IMR-90 (cell line): ENCODE measurements around the gene ABI3BP. TPM values are rescaled to one million over a fixed set of nuclear protein-coding genes. Genes with fewer than 3 reads are reported as not detected.
A peak's percentile ranks its signal among the peaks of the same experiment; 100 is the strongest.

Experiments used
- ATAC-seq: fragments of 200-7000 bp; cut with Tn5 transposase; 2 replicates; pipeline ENCODE4 v1.9.1; 2020; ENCODE audit warnings: low read depth, mild to moderate bottlenecking, moderate library complexity
- BruUV-seq: library from RNA; stranded (reverse); fragments of 400-500 nt; replicated peaks from 2 replicates; lab custom pipeline; 2021; lab: Mats Ljungman, UMichigan
- CTCF ChIA-PET: fragments of 300-600 bp; formaldehyde crosslinking; extraction: SDS; loops from one replicate; lab custom pipeline; 2021; ENCODE audit warnings: antibody characterized with exemption; lab: Yijun Ruan, JAX
- POLR2A ChIA-PET: fragments of 300-600 bp; sonication (Branson Sonifier 250); formaldehyde crosslinking; loops from one replicate; lab custom pipeline; 2022; ENCODE audit warnings: antibody characterized with exemption; ENCODE audit not compliant: unreplicated experiment; lab: Charles Lee
- DNase-seq: peaks from one replicate; pipeline ENCODE4 v3.0.0; 2013
- H2AFZ ChIP-seq: replicated peaks from 2 replicates; pipeline ENCODE3; 2013; ENCODE audit warnings: low read length, mild to moderate bottlenecking; ENCODE audit not compliant: poor library complexity
- H2AK5ac ChIP-seq: 2 replicates; pipeline ENCODE4 v1.6.1; 2013; ENCODE audit warnings: low read depth, low read length, inconsistent platforms
- H2AK9ac ChIP-seq: replicated peaks from 2 replicates; pipeline ENCODE3; 2013; ENCODE audit warnings: mild to moderate bottlenecking, low read depth, low read length, moderate library complexity; ENCODE audit not compliant: poor library complexity
- H2BK120ac ChIP-seq: 2 replicates; pipeline ENCODE4 v1.6.1; 2013; ENCODE audit warnings: low read depth, low read length, inconsistent platforms
- H2BK15ac ChIP-seq: 3 replicates; pipeline ENCODE4 v1.6.1; 2013; ENCODE audit warnings: low read depth, low read length, inconsistent platforms
- H2BK20ac ChIP-seq: 2 replicates; pipeline ENCODE4 v1.6.1; 2013; ENCODE audit warnings: low read depth, mild to moderate bottlenecking, inconsistent platforms, low read length, moderate library complexity
- H2BK5ac ChIP-seq: 2 replicates; pipeline ENCODE4 v1.6.1; 2013; ENCODE audit warnings: mild to moderate bottlenecking, low read depth, low read length, inconsistent platforms; ENCODE audit not compliant: poor library complexity, severe bottlenecking
- H3K14ac ChIP-seq: replicated peaks from 2 replicates; pipeline ENCODE4 v1.6.1; 2013; ENCODE audit warnings: low read depth, low read length, inconsistent platforms
- H3K18ac ChIP-seq: 2 replicates; pipeline ENCODE4 v1.6.1; 2013; ENCODE audit warnings: low read depth, low read length, control low read depth
- H3K23ac ChIP-seq: 2 replicates; pipeline ENCODE4 v1.6.1; 2013; ENCODE audit warnings: low read depth, low read length, inconsistent platforms
- H3K27ac ChIP-seq: 2 replicates; pipeline ENCODE4 v1.5.1; 2013; ENCODE audit warnings: mild to moderate bottlenecking, control low read depth, low read length; ENCODE audit not compliant: insufficient read depth
- H3K27me3 ChIP-seq: 2 replicates; pipeline ENCODE4 v1.6.1; 2013; ENCODE audit warnings: low read length; ENCODE audit not compliant: control insufficient read depth, insufficient read depth
- H3K36me3 ChIP-seq: 2 replicates; pipeline ENCODE4 v1.6.1; 2013; ENCODE audit warnings: low read length, mixed read lengths; ENCODE audit not compliant: control insufficient read depth, insufficient read depth
- H3K4ac ChIP-seq: 2 replicates; pipeline ENCODE4 v1.6.1; 2013; ENCODE audit warnings: low read depth, low read length, inconsistent platforms
- H3K4me1 ChIP-seq: 2 replicates; pipeline ENCODE4 v1.6.1; 2013; ENCODE audit warnings: low read length, mixed read lengths; ENCODE audit not compliant: control insufficient read depth, insufficient read depth
- H3K4me2 ChIP-seq: 2 replicates; pipeline ENCODE4 v1.6.1; 2013; ENCODE audit warnings: low read depth, mild to moderate bottlenecking, control low read depth, low read length, moderate library complexity
- H3K4me3 ChIP-seq: 2 replicates; pipeline ENCODE4 v1.5.1; 2013; ENCODE audit warnings: low read depth, mild to moderate bottlenecking, control low read depth, low read length, moderate library complexity; ENCODE audit not compliant: insufficient read depth
- H3K56ac ChIP-seq: 2 replicates; pipeline ENCODE4 v1.6.1; 2013; ENCODE audit warnings: low read length, inconsistent platforms; ENCODE audit not compliant: insufficient read depth; ENCODE audit errors: extremely low read depth
- H3K79me1 ChIP-seq, 2 experiments: 2 replicates each; pipeline ENCODE4 v1.6.1; 2013; ENCODE audit warnings: low read length in 2 of 2, inconsistent platforms in 1 of 2, low read depth in 1 of 2
- H3K9ac ChIP-seq: 2 replicates; pipeline ENCODE4 v1.6.1; 2013; ENCODE audit warnings: low read depth, low read length, control low read depth
- H3K9me1 ChIP-seq: 2 replicates; pipeline ENCODE4 v1.6.1; 2013; ENCODE audit warnings: low read length, inconsistent platforms; ENCODE audit not compliant: insufficient read depth
- H3K9me3 ChIP-seq: 2 replicates; pipeline ENCODE4 v1.6.1; 2013; ENCODE audit warnings: low read length; ENCODE audit not compliant: control insufficient read depth, insufficient read depth
- H4K20me1 ChIP-seq: 2 replicates; pipeline ENCODE4 v1.6.1; 2013; ENCODE audit warnings: low read length, inconsistent platforms; ENCODE audit not compliant: insufficient read depth
- H4K5ac ChIP-seq: 2 replicates; pipeline ENCODE4 v1.6.1; 2013; ENCODE audit warnings: mild to moderate bottlenecking, low read depth, low read length, control low read depth
- H4K8ac ChIP-seq, 2 experiments: 2 replicates each; pipeline ENCODE4 v1.6.1; 2013; ENCODE audit warnings: low read depth in 2 of 2, low read length in 2 of 2, control low read depth in 1 of 2, inconsistent platforms in 1 of 2
- H4K91ac ChIP-seq: 2 replicates; pipeline ENCODE4 v1.6.1; 2013; ENCODE audit warnings: low read depth, low read length, inconsistent platforms; ENCODE audit not compliant: insufficient read depth
- CHD1 ChIP-seq: IDR thresholded peaks from 2 replicates; pipeline ENCODE4 v1.6.1; 2012; ENCODE audit warnings: low read depth, low read length, improper control_type of control experiment
- MAFK ChIP-seq: IDR thresholded peaks from 2 replicates; pipeline ENCODE4 v1.6.1; 2012; ENCODE audit warnings: low read depth, low read length, improper control_type of control experiment
- MAZ ChIP-seq: IDR thresholded peaks from 2 replicates; pipeline ENCODE4 v1.6.1; 2012; ENCODE audit warnings: low read depth, mild to moderate bottlenecking, low read length, improper control_type of control experiment, moderate library complexity, borderline replicate concordance
- RCOR1 ChIP-seq: IDR thresholded peaks from 2 replicates; pipeline ENCODE4 v1.6.1; 2012; ENCODE audit warnings: mild to moderate bottlenecking, low read length, improper control_type of control experiment; ENCODE audit not compliant: insufficient replicate concordance
- whole genome bisulfite sequencing, 2 experiments: methylation state at CpG; one replicate each; pipeline versions ENCODE4 v1.1.5 to v1.1.7; 2013; ENCODE audit warnings: missing lambda C conversion rate in 2 of 2; ENCODE audit not compliant: insufficient read length in 1 of 2; ENCODE audit errors: extremely low coverage in 2 of 2; 5-methylcytosine and 5-hydroxymethylcytosine counted together
- dilution Hi-C: fragments of 300-500 bp; cut with HindIII; formaldehyde crosslinking; loops from one replicate; pipeline ENCODE4 v1.14.3; 2018; ENCODE audit warnings: low sequenced_read_pairs; ENCODE audit not compliant: unreplicated experiment
- in situ Hi-C: fragments of 300-500 bp; cut with MboI; formaldehyde crosslinking; loops from 3 replicates; pipeline ENCODE4 v1.14.3; 2019; ENCODE audit warnings: low sequenced_read_pairs, inconsistent platforms, mixed read lengths
- intact Hi-C: fragments of 100-400 bp; cut with micrococcal nuclease; formaldehyde crosslinking; loops from 2 replicates; pipeline ENCODE4 v1.10.0; 2022
- polyA plus RNA-seq, 3 experiments: library from polyadenylated mRNA; depleted of rRNA; stranded (reverse); fragments of >200 nt; gene quantifications; 2 replicates each; pipeline ENCODE4 v1.2.3, GENCODE V29; 2012; ENCODE audit warnings: low replicate concordance in 1 of 3
- total RNA-seq: library from RNA; depleted of rRNA; stranded (reverse); fragments of >200 nt; gene quantifications from 2 replicates; pipeline ENCODE4 v1.2.3, GENCODE V29; 2012

The ABI3BP gene
- total and polyA plus RNA-seq, 2 of the 4 experiments (the other 2 are of a cell fraction): 3.0 to 26.7 TPM

- Histone ChIP-seq H3K9ac (no peak overlapping the region), H3K27ac (no peak overlapping the region), H3K4ac (no peak overlapping the region), H2BK5ac (no peak overlapping the region), H4K20me1 (no peaks in the 10 kb centered on the region), H3K9me3 (no peaks in the 10 kb centered on the region), H2AFZ (no peak overlapping the region), H2AK5ac (no peak overlapping the region), H3K18ac (no peak overlapping the region), H4K8ac (no peak overlapping the region), H2BK20ac (no peak overlapping the region), H3K23ac (no peak overlapping the region), H3K4me2 (no peak overlapping the region), H3K27me3 (no peaks in the 10 kb centered on the region; the same call in 1 of the 2 replicates), H3K56ac (no peak overlapping the region), H4K91ac (no peak overlapping the region), H3K4me3 (no peak overlapping the region), H2AK9ac (no peak overlapping the region), H4K5ac (no peak overlapping the region), H3K79me1 (no peaks in the 10 kb centered on the region), H3K14ac (no peak overlapping the region), H2BK120ac (no peak overlapping the region), H3K9me1 (no peaks in the 10 kb centered on the region), H3K36me3 (no peaks in the 10 kb centered on the region), H3K4me1 (no peaks in the 10 kb centered on the region), H2BK15ac (no peak overlapping the region)
- BruUV-seq: no TSS peak
- dilution Hi-C loops (no loop called here), in situ Hi-C loops (no loop called here), intact Hi-C loops (no loop called here)
- POLR2A ChIA-PET: no interaction called here
- TF ChIP-seq CHD1 (no peak), MAFK (peak; percentile 56; the same call in 1 of the 2 replicates), RCOR1 (no peak), MAZ (no peak)
- peak; percentile 4 for DNase-seq
- 100% methylated on average over 2 of the region's 5 CpGs; no CpG with 5 or more reads in 1 of the 2 experiments for WGBS, 2 experiments
- CTCF ChIA-PET: interaction anchor here (1.0 kb wide), 1 partner anchor 156 kb away, joined by 3 read pairs; no protein-coding TSS in a partner anchor
- no peak for ATAC-seq
Measured at GRCh38 chr3:100913870-100914648, 79.2 kb downstream of the ABI3BP start.
